ENCODE data around the gene CACHD1.

- TF ChIP-seq MAX (IDR thresholded peaks at IDR 0.05) (no peak), RFX5 (IDR thresholded peaks at IDR 0.05) (no peak), EP300 (IDR thresholded peaks at IDR 0.05) (no peak), RARB (CRISPR knock-in tag; IDR thresholded peaks at IDR 0.05) (no peak), KDM5A (IDR thresholded peaks at IDR 0.05) (no peak), CTCF (IDR thresholded peaks at IDR 0.05) (no peak)
These were observed 257.9 kb downstream of the CACHD1 start for GRCh38 chr1:64727861-64728260.
